NCI-H1048 (cell line): ENCODE data around the gene KIF15.

Experiments
- DNase-seq: peaks from one replicate; lab custom pipeline; 2025; lab: John Stamatoyannopoulos, UW

KIF15 gene

GRCh38 chr3:44883213-44883955, 121.8 kb downstream of the KIF15 start:
- no peak for DNase-seq

GRCh38 chr3:44883999-44884431, 122.4 kb downstream of the KIF15 start:
- DNase-seq, result no peak

DNA sequence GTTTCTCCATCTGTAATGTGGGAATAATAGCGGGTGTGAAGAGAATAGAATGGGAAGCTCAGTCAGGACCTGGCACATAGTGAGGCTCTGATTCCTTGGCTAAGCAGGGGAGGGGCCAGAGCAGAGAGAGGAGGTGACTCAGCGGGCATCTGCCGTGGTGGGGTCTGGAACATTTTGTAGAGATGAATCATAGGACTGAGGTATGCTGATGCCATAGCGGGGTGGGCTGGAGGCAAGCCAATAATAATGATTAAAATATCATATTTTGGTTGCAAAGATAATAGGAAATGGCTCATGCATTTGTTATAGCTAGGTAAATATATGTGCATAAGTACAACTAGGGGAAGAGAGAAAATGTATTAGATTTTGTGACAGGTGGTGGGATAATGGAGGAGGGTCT, 124.0 kb downstream of the KIF15 start:
- no peak for DNase-seq

DNA sequence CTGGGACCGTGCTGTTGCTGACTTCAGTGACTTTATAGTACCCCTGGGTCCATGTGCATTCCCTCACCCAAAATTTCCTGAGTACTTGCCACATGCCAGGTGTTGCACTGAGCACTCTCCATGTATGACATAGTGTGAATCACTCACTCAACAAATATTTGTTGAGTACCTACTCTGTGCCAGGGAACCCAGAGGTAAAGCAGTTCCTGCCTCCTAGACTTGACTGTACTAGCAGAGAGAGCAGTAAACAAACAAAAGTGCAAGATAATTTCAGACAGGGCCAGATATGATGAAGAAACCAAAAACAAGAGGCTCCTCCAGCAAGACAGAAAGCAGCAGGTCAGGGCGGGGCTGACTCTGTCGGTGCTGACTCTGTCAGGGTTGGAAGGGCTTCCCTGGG, 125.0 kb downstream of the KIF15 start:
- no peak for DNase-seq

GRCh38 chr3:44887101-44887500, 125.5 kb downstream of the KIF15 start:
- DNase-seq, result no peak

GRCh38 chr3:44890258-44890657, 128.7 kb downstream of the KIF15 start:
- no peak for DNase-seq

DNA sequence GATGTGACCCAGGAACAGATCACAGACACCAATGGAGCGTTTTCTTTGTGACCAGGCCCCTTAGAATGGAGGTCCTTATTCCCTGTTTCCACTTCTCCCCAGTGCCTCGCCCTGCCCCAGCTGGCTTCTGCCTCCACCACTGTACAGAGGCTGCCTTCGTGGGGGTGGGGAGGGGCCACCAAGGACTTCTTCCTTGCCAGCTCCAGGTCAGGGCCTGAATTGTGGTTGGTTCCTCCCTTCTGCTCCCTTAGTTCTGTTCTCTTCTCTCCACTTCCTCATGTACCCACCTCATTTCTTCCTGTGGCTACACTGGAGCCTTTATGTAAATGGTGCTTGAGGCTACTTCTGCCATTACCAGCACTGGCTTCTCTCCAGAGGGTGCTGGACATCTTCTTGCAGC, 129.3 kb downstream of the KIF15 start:
- no peak for DNase-seq

- DNase-seq, result no peak
These were observed 131.1 kb downstream of the KIF15 start for GRCh38 chr3:44892689-44893088.

- DNase-seq, result no peak
These were observed 131.5 kb downstream of the KIF15 start for GRCh38 chr3:44893097-44893496.

DNA sequence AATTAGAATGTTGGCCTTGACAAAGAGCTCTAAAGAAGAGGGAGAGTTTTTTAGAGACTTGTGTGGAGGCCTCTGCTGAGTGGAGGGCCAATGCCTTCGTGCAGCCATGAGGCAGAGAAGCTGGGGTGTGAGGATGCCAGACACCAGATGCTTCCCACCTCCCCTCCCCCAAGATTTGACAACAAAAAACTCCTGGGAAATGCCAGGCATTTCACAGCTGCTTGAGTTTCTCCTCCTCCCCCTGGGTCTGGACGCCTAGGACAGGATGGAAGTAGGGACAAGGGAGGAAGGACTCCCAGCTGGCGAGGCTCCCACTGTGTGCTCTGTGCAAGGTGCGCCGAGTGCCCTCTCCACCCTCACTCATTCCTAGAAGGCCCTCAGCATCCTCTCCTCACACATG, 132.9 kb downstream of the KIF15 start:
- no peak for DNase-seq

- no peak for DNase-seq
These were observed 134.8 kb downstream of the KIF15 start for GRCh38 chr3:44896440-44896839.

- DNase-seq, result no peak
These were observed 138.2 kb downstream of the KIF15 start for GRCh38 chr3:44899683-44900367.

- no peak for DNase-seq
These were observed 141.0 kb downstream of the KIF15 start for GRCh38 chr3:44902628-44903027.
